ENCODE data around the gene ARFGEF2.

- no peak for TF ChIP-seq CTCF (IDR thresholded peaks at IDR 0.05)
- TF ChIP-seq EP300 (IDR thresholded peaks at IDR 0.05), result no peak
- TF ChIP-seq POLR2AphosphoS5 (IDR thresholded peaks at IDR 0.05), result no peak
Measured at GRCh38 chr20:48880981-48881657, 40.4 kb upstream of the ARFGEF2 start.
